Left hindlimb (tissue), 1 donor: Measurements from ENCODE around the gene CASD1.

ENCODE experiments used
- DNase-seq: peaks from one replicate; pipeline ENCODE4 v3.0.0-alpha.2; 2018

The CASD1 gene

GRCh38 chr7:94588075-94588474 is 78.5 kb downstream of the CASD1 start:
- no peak for DNase-seq

- no peak for DNase-seq
Measured at GRCh38 chr7:94590526-94591162, 81.0 kb downstream of the CASD1 start.

GRCh38 chr7:94591176-94591575 is 81.6 kb downstream of the CASD1 start:
- DNase-seq = no peak

- no peak for DNase-seq
Measured at GRCh38 chr7:94594882-94595281, 85.3 kb downstream of the CASD1 start.

GRCh38 chr7:94595717-94596116 is 86.1 kb downstream of the CASD1 start:
- no peak for DNase-seq

GRCh38 chr7:94600267-94600666 is 90.7 kb downstream of the CASD1 start:
- no peak for DNase-seq

GRCh38 chr7:94602181-94602580 is 92.6 kb downstream of the CASD1 start:
- DNase-seq = no peak

GRCh38 chr7:94605031-94605430 is 95.4 kb downstream of the CASD1 start:
- no peak for DNase-seq
